ENCODE measurements around the gene KCNK4. TPM values are rescaled to one million over a fixed set of nuclear protein-coding genes. Genes with fewer than 3 reads are reported as not detected.

Gene KCNK4
- total and polyA plus RNA-seq, 2 of the 13 experiments (the other 11 are each of a cell fraction or from before 2014, with no cell fraction given): not detected

DNA sequence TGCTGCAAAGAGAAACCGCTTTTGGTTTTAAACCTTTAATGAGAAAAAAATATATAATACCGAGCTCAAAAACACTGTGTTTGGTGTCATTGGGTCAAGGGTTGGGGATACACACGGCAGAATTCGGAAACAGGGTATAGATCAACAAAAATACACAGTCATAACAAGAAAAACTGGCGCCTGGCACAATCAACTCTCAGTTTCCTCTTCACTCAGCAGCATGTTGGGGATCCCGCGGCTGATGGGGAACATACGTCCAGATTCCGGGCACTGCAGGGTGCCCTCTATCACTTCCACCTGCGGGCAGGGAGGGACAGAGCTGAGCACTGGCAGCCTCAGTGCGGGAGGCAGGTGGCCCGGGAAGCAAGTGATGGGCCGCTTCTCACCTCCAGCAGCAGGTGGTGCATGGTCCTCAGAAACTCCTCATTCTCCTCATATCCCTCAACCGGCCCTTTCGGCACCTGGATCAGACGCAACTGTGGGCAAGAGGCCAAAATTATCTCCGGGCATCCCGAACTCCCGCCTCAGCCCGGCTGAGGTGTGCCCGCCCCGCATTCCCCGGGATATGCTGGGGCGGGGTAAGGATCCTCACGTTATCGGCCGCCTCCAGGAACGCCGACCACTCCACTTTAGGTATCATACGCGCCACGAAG lies 25.7 kb downstream of the KCNK4 start (continued):
- TF ChIP-seq MLX (CRISPR knock-in tag; IDR thresholded peaks at IDR 0.05) (no peak), MLLT10 (CRISPR knock-in tag; IDR thresholded peaks at IDR 0.05) (no peak), NCOR1 (IDR thresholded peaks at IDR 0.05; ENCODE audit: borderline replicate concordance, low read length) (no peak), ZFP41 (CRISPR knock-in tag; IDR thresholded peaks at IDR 0.05; ENCODE audit: borderline replicate concordance) (no peak), MED8 (CRISPR knock-in tag; IDR thresholded peaks at IDR 0.05; ENCODE audit: insufficient replicate concordance) (no peak), ZFP90 (CRISPR knock-in tag; IDR thresholded peaks at IDR 0.05; ENCODE audit: borderline replicate concordance) (no peak), IKZF4 (CRISPR knock-in tag; IDR thresholded peaks at IDR 0.05; ENCODE audit: borderline replicate concordance, low read depth, not compliant biosample characterization) (no peak), ZNF503 (CRISPR knock-in tag; IDR thresholded peaks at IDR 0.05) (no peak), TRIM22 (IDR thresholded peaks at IDR 0.05) (no peak), CHD2 (IDR thresholded peaks at IDR 0.05; ENCODE audit: low read depth, low read length) (no peak), DR1 (CRISPR knock-in tag; IDR thresholded peaks at IDR 0.05) (no peak), ZNF430 (CRISPR knock-in tag; IDR thresholded peaks at IDR 0.05) (no peak), SIN3A (IDR thresholded peaks at IDR 0.05; ENCODE audit: borderline replicate concordance, low read depth, low read length) (no peak), SRSF1 (optimal IDR thresholded peaks at IDR 0.05; ENCODE audit: low read depth, low read length) (no peak), ZC3H13 (CRISPR knock-in tag; IDR thresholded peaks at IDR 0.05) (0 out of 2 replicates have a peak, but pooled peaks have one; percentile 23), ZNF605 (CRISPR knock-in tag; IDR thresholded peaks at IDR 0.05) (no peak)
- TF ChIP-seq, protein P1, sequence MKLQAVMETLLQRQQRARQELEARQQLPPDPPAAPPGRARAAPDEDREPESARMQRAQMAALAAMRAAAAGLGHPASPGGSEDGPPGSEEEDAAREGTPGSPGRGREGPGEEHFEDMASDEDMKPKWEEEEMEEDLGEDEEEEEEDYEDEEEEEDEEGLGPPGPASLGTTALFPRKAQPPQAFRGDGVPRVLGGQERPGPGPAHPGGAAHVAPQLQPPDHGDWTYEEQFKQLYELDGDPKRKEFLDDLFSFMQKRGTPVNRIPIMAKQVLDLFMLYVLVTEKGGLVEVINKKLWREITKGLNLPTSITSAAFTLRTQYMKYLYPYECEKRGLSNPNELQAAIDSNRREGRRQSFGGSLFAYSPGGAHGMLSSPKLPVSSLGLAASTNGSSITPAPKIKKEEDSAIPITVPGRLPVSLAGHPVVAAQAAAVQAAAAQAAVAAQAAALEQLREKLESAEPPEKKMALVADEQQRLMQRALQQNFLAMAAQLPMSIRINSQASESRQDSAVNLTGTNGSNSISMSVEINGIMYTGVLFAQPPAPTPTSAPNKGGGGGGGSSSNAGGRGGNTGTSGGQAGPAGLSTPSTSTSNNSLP (IDR thresholded peaks at IDR 0.05; ENCODE audit: low read depth, low read length): no peak
- TF ChIP-seq, protein P2, sequence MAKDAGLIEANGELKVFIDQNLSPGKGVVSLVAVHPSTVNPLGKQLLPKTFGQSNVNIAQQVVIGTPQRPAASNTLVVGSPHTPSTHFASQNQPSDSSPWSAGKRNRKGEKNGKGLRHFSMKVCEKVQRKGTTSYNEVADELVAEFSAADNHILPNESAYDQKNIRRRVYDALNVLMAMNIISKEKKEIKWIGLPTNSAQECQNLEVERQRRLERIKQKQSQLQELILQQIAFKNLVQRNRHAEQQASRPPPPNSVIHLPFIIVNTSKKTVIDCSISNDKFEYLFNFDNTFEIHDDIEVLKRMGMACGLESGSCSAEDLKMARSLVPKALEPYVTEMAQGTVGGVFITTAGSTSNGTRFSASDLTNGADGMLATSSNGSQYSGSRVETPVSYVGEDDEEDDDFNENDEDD (CRISPR knock-in tag; IDR thresholded peaks at IDR 0.05; ENCODE audit: borderline replicate concordance): no peak
- TF ChIP-seq, protein P3, sequence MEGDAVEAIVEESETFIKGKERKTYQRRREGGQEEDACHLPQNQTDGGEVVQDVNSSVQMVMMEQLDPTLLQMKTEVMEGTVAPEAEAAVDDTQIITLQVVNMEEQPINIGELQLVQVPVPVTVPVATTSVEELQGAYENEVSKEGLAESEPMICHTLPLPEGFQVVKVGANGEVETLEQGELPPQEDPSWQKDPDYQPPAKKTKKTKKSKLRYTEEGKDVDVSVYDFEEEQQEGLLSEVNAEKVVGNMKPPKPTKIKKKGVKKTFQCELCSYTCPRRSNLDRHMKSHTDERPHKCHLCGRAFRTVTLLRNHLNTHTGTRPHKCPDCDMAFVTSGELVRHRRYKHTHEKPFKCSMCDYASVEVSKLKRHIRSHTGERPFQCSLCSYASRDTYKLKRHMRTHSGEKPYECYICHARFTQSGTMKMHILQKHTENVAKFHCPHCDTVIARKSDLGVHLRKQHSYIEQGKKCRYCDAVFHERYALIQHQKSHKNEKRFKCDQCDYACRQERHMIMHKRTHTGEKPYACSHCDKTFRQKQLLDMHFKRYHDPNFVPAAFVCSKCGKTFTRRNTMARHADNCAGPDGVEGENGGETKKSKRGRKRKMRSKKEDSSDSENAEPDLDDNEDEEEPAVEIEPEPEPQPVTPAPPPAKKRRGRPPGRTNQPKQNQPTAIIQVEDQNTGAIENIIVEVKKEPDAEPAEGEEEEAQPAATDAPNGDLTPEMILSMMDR (CRISPR knock-in tag; IDR thresholded peaks at IDR 0.05): peak; percentile 19; the same call in 1 of the 2 replicates
- TF ChIP-seq, protein P4, sequence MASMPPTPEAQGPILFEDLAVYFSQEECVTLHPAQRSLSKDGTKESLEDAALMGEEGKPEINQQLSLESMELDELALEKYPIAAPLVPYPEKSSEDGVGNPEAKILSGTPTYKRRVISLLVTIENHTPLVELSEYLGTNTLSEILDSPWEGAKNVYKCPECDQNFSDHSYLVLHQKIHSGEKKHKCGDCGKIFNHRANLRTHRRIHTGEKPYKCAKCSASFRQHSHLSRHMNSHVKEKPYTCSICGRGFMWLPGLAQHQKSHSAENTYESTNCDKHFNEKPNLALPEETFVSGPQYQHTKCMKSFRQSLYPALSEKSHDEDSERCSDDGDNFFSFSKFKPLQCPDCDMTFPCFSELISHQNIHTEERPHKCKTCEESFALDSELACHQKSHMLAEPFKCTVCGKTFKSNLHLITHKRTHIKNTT (CRISPR knock-in tag; IDR thresholded peaks at IDR 0.05): no peak

Measured in HepG2 (cell line).